Suprapubic skin (tissue), 4 donors: ENCODE measurements around the gene PFKFB4.

Experiments used
- EP300 ChIP-seq: sonication (generic); formaldehyde crosslinking; IDR thresholded peaks from one replicate; pipeline ENCODE4 v1.6.1; 2017; ENCODE audit warnings: antibody characterized with exemption
- POLR2A ChIP-seq, 2 donors: fragments of 450-650 bp; IDR thresholded peaks; one replicate each; pipeline ENCODE4 v1.6.1; 2017; ENCODE audit warnings: antibody characterized with exemption in 2 of 2, mild to moderate bottlenecking in 2 of 2, moderate library complexity in 2 of 2
- POLR2AphosphoS5 ChIP-seq, 3 donors: sonication (generic); formaldehyde crosslinking; IDR thresholded peaks; one replicate each; pipeline ENCODE4 v1.6.1; 2017; ENCODE audit warnings: antibody characterized with exemption in 3 of 3
- TF ChIP-seq, protein P1 (sequence below), 2 donors: fragments of 200-600 bp in 1 of 2; fragments of 450-650 bp in 1 of 2; sonication (generic) in 1 of 2; IDR thresholded peaks; one replicate each; pipeline ENCODE4 v1.5.1; 2016 to 2019; ENCODE audit warnings: antibody characterized with exemption in 2 of 2, mild to moderate bottlenecking in 1 of 2, moderate library complexity in 1 of 2

- TF ChIP-seq, protein P1, sequence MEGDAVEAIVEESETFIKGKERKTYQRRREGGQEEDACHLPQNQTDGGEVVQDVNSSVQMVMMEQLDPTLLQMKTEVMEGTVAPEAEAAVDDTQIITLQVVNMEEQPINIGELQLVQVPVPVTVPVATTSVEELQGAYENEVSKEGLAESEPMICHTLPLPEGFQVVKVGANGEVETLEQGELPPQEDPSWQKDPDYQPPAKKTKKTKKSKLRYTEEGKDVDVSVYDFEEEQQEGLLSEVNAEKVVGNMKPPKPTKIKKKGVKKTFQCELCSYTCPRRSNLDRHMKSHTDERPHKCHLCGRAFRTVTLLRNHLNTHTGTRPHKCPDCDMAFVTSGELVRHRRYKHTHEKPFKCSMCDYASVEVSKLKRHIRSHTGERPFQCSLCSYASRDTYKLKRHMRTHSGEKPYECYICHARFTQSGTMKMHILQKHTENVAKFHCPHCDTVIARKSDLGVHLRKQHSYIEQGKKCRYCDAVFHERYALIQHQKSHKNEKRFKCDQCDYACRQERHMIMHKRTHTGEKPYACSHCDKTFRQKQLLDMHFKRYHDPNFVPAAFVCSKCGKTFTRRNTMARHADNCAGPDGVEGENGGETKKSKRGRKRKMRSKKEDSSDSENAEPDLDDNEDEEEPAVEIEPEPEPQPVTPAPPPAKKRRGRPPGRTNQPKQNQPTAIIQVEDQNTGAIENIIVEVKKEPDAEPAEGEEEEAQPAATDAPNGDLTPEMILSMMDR (IDR thresholded peaks at IDR 0.05), result no peak
- TF ChIP-seq POLR2A (IDR thresholded peaks at IDR 0.05), result no peak
- no peak for TF ChIP-seq POLR2AphosphoS5 (IDR thresholded peaks at IDR 0.05)
- no peak for TF ChIP-seq EP300
These were observed 31.1 kb upstream of the PFKFB4 start for GRCh38 chr3:48587686-48588085.
